VCaP (cell line): Measurements from ENCODE around the gene FANCF.
"Not testable (repeated sequence)": the region's sequence is repeated elsewhere in the genome, so short reads cannot be mapped to it uniquely, and the experiment has no call there.

Source experiments
- H3K27ac ChIP-seq: fragments of 450-650 bp; 2 replicates; pipeline ENCODE4 v1.5.1; 2017
- TF ChIP-seq, protein P1 (sequence below): fragments of 450-650 bp; conservative IDR thresholded peaks from 2 replicates; pipeline ENCODE4 v1.5.1; 2017; ENCODE audit warnings: mild to moderate bottlenecking, moderate library complexity

Gene FANCF

GRCh38 chr11:22666688-22667439 lies 41.2 kb upstream of the FANCF start:
- H3K27ac ChIP-seq: no peak overlapping the region
- TF ChIP-seq, protein P1, sequence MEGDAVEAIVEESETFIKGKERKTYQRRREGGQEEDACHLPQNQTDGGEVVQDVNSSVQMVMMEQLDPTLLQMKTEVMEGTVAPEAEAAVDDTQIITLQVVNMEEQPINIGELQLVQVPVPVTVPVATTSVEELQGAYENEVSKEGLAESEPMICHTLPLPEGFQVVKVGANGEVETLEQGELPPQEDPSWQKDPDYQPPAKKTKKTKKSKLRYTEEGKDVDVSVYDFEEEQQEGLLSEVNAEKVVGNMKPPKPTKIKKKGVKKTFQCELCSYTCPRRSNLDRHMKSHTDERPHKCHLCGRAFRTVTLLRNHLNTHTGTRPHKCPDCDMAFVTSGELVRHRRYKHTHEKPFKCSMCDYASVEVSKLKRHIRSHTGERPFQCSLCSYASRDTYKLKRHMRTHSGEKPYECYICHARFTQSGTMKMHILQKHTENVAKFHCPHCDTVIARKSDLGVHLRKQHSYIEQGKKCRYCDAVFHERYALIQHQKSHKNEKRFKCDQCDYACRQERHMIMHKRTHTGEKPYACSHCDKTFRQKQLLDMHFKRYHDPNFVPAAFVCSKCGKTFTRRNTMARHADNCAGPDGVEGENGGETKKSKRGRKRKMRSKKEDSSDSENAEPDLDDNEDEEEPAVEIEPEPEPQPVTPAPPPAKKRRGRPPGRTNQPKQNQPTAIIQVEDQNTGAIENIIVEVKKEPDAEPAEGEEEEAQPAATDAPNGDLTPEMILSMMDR: no peak

- TF ChIP-seq, protein P1: no peak
These were observed 40.7 kb upstream of the FANCF start, which contains the start of gene GAS2 for GRCh38 chr11:22666325-22666687. Gene GAS2, plus strand, starts transcription at chr11:22666611. Its CDS starts 8,259 bp downstream, at chr11:22674870.

GRCh38 chr11:22659783-22660182 lies 34.2 kb upstream of the FANCF start:
- TF ChIP-seq, protein P1: no peak
- no peak overlapping the region for H3K27ac ChIP-seq

More at GRCh38 chr11:22666325-22666687, 40.7 kb upstream of the FANCF start, which contains the start of gene GAS2:
- H3K27ac ChIP-seq: no peak within 1 kb of the TSS

GRCh38 chr11:22657101-22657694 lies 31.6 kb upstream of the FANCF start:
- TF ChIP-seq, protein P1: no peak
- H3K27ac ChIP-seq: no peak overlapping the region

- TF ChIP-seq, protein P1: no peak
- H3K27ac ChIP-seq: no peak overlapping the region
These were observed 30.5 kb upstream of the FANCF start for GRCh38 chr11:22656130-22656529.

- not testable (repeated sequence) for H3K27ac ChIP-seq
These were observed 26.7 kb upstream of the FANCF start for GRCh38 chr11:22652346-22652745.

GRCh38 chr11:22641559-22641958 lies 15.9 kb upstream of the FANCF start:
- TF ChIP-seq, protein P1: no peak
- H3K27ac ChIP-seq: no peak overlapping the region

DNA sequence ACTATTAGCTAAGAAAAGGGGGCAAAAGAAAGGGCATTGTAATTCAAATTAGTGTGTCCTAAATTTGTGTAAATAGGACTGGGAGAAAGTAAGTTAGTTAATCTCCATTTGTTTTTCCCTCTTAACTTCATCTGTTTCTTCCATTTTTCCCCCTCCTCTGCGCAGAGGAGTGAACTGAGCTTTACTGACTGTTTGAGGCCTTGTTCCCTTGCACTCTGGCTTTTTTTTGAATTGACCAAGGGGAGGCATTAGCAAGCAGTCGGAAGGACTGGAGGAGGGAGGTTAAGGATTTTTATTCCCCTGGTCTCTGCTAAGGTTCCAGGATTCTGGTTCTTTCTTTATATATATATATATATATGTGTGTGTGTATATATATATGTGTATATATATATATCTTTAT lies 15.2 kb upstream of the FANCF start:
- H3K27ac ChIP-seq: no peak overlapping the region
- TF ChIP-seq, protein P1: no peak
